ENCODE data around the gene CD79B. TPM values are rescaled to one million over a fixed set of nuclear protein-coding genes. Genes with fewer than 3 reads are reported as not detected.

Gene CD79B
- total RNA-seq, 1 experiment from 2014 or later: not detected

DNA sequence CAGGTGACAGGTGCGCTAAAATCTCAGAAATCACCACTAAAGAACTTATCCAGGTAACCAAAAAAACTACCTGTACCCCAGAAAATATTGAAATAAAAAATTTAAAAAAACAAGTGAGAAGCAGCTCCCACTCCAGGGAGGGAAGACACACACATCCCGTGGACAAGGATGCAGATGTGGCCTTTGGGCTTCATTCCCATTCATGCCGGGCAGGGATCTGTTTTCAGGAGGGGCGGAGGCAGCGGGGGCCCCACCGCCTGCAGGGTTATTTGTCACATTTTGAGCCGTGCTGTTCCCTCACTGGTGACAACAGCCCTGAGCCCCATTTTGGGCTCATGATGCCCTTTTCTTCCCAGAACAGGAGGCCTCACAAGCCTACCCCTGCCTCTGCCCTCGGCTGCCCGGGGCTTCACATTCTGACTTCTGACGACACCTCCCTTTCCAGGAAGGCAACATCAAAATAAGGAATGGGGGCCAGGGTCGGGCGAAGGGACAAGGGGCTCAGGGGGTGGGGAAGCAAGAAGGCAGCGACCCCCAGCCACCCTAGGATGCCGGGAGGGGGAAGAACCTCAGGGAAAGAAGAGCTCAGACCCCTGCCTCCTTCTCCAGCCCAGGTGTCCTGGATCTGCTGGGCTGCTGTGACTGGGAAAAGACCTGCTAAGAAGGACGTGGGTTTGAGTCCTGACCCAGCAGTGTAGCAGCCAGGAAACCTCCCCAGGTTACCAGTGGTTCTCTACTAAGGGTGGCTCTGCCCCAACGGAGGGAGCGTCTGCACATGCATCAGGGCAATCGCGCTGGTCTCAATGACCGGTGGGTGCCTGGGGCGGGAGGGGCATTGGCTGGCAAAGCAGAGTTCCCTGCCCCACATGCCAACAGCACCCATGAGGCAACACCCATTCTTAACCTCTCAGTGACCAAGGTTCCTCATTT lies 2.3 kb upstream of the CD79B start:
- H3K27ac Mint-ChIP-seq (ENCODE audit: unreplicated experiment): no peak overlapping the region
- H3K4me3 ChIP-seq (ENCODE audit: low read depth, low read length): no peak overlapping the region
- no TSS peak for BruUV-seq (replicated peaks)
- CTCF ChIA-PET: interaction anchor here (1.2 kb wide), 1 partner anchor 12 kb away, joined by 3 read pairs; no protein-coding TSS in a partner anchor
- POLR2A ChIA-PET: no interaction called here
- peaks cover 2% of the 10 kb centered on the region for H3K27me3 Mint-ChIP-seq (ENCODE audit: insufficient read depth, unreplicated experiment)
- no peak overlapping the region for H3K4me3 Mint-ChIP-seq (ENCODE audit: unreplicated experiment)
- H3K36me3 ChIP-seq (ENCODE audit: control insufficient read depth, insufficient read depth, low read length): no peaks in the 10 kb centered on the region
- H3K4me1 Mint-ChIP-seq (ENCODE audit: low read depth, unreplicated experiment): no peaks in the 10 kb centered on the region
- no peaks in the 10 kb centered on the region for H3K27me3 ChIP-seq (replicated peaks; ENCODE audit: control insufficient read depth, insufficient read depth, low read length)
- peaks cover 6% of the 10 kb centered on the region for H3K36me3 Mint-ChIP-seq (ENCODE audit: insufficient read depth, unreplicated experiment)
- no peaks in the 10 kb centered on the region for H3K9me3 Mint-ChIP-seq (ENCODE audit: unreplicated experiment)
- intact Hi-C loops (cut with micrococcal nuclease; ENCODE audit: unreplicated experiment): no loop called here
- H3K4me1 ChIP-seq: no peaks in the 10 kb centered on the region
- TF ChIP-seq, protein P1, sequence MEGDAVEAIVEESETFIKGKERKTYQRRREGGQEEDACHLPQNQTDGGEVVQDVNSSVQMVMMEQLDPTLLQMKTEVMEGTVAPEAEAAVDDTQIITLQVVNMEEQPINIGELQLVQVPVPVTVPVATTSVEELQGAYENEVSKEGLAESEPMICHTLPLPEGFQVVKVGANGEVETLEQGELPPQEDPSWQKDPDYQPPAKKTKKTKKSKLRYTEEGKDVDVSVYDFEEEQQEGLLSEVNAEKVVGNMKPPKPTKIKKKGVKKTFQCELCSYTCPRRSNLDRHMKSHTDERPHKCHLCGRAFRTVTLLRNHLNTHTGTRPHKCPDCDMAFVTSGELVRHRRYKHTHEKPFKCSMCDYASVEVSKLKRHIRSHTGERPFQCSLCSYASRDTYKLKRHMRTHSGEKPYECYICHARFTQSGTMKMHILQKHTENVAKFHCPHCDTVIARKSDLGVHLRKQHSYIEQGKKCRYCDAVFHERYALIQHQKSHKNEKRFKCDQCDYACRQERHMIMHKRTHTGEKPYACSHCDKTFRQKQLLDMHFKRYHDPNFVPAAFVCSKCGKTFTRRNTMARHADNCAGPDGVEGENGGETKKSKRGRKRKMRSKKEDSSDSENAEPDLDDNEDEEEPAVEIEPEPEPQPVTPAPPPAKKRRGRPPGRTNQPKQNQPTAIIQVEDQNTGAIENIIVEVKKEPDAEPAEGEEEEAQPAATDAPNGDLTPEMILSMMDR (IDR thresholded peaks at IDR 0.05; ENCODE audit: insufficient read depth in 1 of 2, low read depth in 1 of 2, low read length in 1 of 2, severe bottlenecking in 1 of 2, unreplicated experiment in 1 of 2): no peak
- no peak for DNase-seq
- H3K9me3 ChIP-seq: 0 out of 2 replicates have a peak, but pooled peaks cover 4% of the 10 kb centered on the region

GRCh38 chr17:63933598-63933997 lies 1.5 kb upstream of the CD79B start:
- BruUV-seq (replicated peaks): no TSS peak
- CTCF ChIA-PET: interaction anchor here (1.2 kb wide), 1 partner anchor 13 kb away, joined by 3 read pairs; no protein-coding TSS in a partner anchor

DNA sequence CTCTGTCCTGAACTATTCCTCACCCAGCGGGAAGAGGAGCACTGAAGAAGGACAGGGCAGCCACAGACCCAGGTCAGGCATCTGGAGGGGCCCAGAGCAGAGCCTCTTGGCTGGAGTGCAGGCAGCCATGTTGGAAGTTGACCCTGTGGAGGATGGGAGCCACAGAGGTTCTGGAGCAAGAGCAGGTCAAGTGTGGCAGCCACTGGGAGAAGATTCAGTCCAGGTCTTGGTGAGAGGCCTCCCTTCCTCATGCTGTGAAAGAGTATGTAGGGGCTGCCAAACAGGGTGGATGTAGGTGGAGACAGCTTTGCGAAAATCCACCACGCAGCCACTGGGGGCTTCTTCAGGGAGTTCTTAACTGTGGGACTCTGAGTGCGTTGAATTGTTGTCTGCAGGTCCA lies 590 bp upstream of the CD79B start:
- TF ChIP-seq, protein P1 (IDR thresholded peaks at IDR 0.05; ENCODE audit: insufficient read depth in 1 of 2, low read depth in 1 of 2, low read length in 1 of 2, severe bottlenecking in 1 of 2, unreplicated experiment in 1 of 2): no peak
- Histone ChIP-seq H3K27me3 (replicated peaks; ENCODE audit: control insufficient read depth, insufficient read depth, low read length) (no peaks in the 10 kb centered on the region), H3K4me1 (no peaks in the 10 kb centered on the region), H3K36me3 (ENCODE audit: control insufficient read depth, insufficient read depth, low read length) (no peaks in the 10 kb centered on the region), H3K4me3 (ENCODE audit: low read depth, low read length) (no peak overlapping the region), H3K9me3 (0 out of 2 replicates have a peak, but pooled peaks cover 4% of the 10 kb centered on the region)
- Mint-ChIP-seq H3K9me3 (ENCODE audit: unreplicated experiment) (no peaks in the 10 kb centered on the region), H3K4me1 (ENCODE audit: low read depth, unreplicated experiment) (no peaks in the 10 kb centered on the region), H3K36me3 (ENCODE audit: insufficient read depth, unreplicated experiment) (peaks cover under 1% of the 10 kb centered on the region), H3K4me3 (ENCODE audit: unreplicated experiment) (no peak overlapping the region), H3K27ac (ENCODE audit: unreplicated experiment) (no peak overlapping the region), H3K27me3 (ENCODE audit: insufficient read depth, unreplicated experiment) (peaks cover 2% of the 10 kb centered on the region)
- no peak for DNase-seq
- ChIA-PET CTCF (interaction anchor here (0.6 to 0.7 kb wide), 2 partner anchors 13 to 14 kb away, joined by 3 to 10 read pairs; no protein-coding TSS in a partner anchor), POLR2A (no interaction called here)
- BruUV-seq (replicated peaks): no TSS peak
- intact Hi-C loops (cut with micrococcal nuclease; ENCODE audit: unreplicated experiment): no loop called here

More at GRCh38 chr17:63933598-63933997, 1.5 kb upstream of the CD79B start:
- TF ChIP-seq, protein P1 (IDR thresholded peaks at IDR 0.05; ENCODE audit: insufficient read depth in 1 of 2, low read depth in 1 of 2, low read length in 1 of 2, severe bottlenecking in 1 of 2, unreplicated experiment in 1 of 2): no peak
- intact Hi-C loops (cut with micrococcal nuclease; ENCODE audit: unreplicated experiment): no loop called here
- Mint-ChIP-seq H3K36me3 (ENCODE audit: insufficient read depth, unreplicated experiment) (peaks cover 6% of the 10 kb centered on the region), H3K27ac (ENCODE audit: unreplicated experiment) (no peak overlapping the region), H3K9me3 (ENCODE audit: unreplicated experiment) (no peaks in the 10 kb centered on the region), H3K4me3 (ENCODE audit: unreplicated experiment) (no peak overlapping the region), H3K4me1 (ENCODE audit: low read depth, unreplicated experiment) (no peaks in the 10 kb centered on the region), H3K27me3 (ENCODE audit: insufficient read depth, unreplicated experiment) (peaks cover 2% of the 10 kb centered on the region)
- H3K36me3 ChIP-seq (ENCODE audit: control insufficient read depth, insufficient read depth, low read length): no peaks in the 10 kb centered on the region
- H3K27me3 ChIP-seq (replicated peaks; ENCODE audit: control insufficient read depth, insufficient read depth, low read length): no peaks in the 10 kb centered on the region
- no peak for DNase-seq
- H3K4me3 ChIP-seq (ENCODE audit: low read depth, low read length): no peak overlapping the region
- H3K4me1 ChIP-seq: no peaks in the 10 kb centered on the region
- POLR2A ChIA-PET: no interaction called here
- H3K9me3 ChIP-seq: 0 out of 2 replicates have a peak, but pooled peaks cover 4% of the 10 kb centered on the region
